GM21619 (cell line): ENCODE measurements around the gene ATRAID.

Experiments used
- ATAC-seq: cut with Tn5 transposase; IDR thresholded peaks from one replicate; pipeline ENCODE4 v1.9.1; 2021; ENCODE audit not compliant: unreplicated experiment

Gene ATRAID

GRCh38 chr2:27249891-27250651, 38.2 kb downstream of the ATRAID start:
- no peak for ATAC-seq

- no peak for ATAC-seq
Measured at GRCh38 chr2:27250652-27251379, 39.0 kb downstream of the ATRAID start.

GRCh38 chr2:27251766-27252165, 39.9 kb downstream of the ATRAID start:
- no peak for ATAC-seq

GRCh38 chr2:27255187-27255586, 43.3 kb downstream of the ATRAID start:
- no peak for ATAC-seq

- no peak for ATAC-seq
Measured at GRCh38 chr2:27255660-27256059, 43.8 kb downstream of the ATRAID start.

GRCh38 chr2:27256855-27257454, 45.1 kb downstream of the ATRAID start:
- ATAC-seq: no peak

GRCh38 chr2:27258051-27258450, 46.2 kb downstream of the ATRAID start:
- ATAC-seq: no peak

- ATAC-seq: no peak
Measured at GRCh38 chr2:27261241-27261925, 49.5 kb downstream of the ATRAID start.

GRCh38 chr2:27261926-27262298, 50.1 kb downstream of the ATRAID start:
- no peak for ATAC-seq

- no peak for ATAC-seq
Measured at GRCh38 chr2:27262379-27263286, 50.8 kb downstream of the ATRAID start, which contains the start of gene SLC30A3. TSS of gene SLC30A3 (minus strand) at chr2:27263047. CDS start at chr2:27262906, 141 bp downstream.

- no peak for ATAC-seq
Measured at GRCh38 chr2:27263287-27264252, 51.7 kb downstream of the ATRAID start.

GRCh38 chr2:27264253-27264752, 52.5 kb downstream of the ATRAID start:
- ATAC-seq: no peak

- ATAC-seq: no peak
Measured at GRCh38 chr2:27264753-27265535, 53.1 kb downstream of the ATRAID start.

- no peak for ATAC-seq
Measured at GRCh38 chr2:27265536-27265870, 53.7 kb downstream of the ATRAID start.
